ENCODE data around the gene UBE2Z.
A peak's percentile ranks its signal among the peaks of the same experiment; 100 is the strongest.
"Not testable (repeated sequence)": the region's sequence is repeated elsewhere in the genome, so short reads cannot be mapped to it uniquely, and the experiment has no call there.

The UBE2Z gene

DNA sequence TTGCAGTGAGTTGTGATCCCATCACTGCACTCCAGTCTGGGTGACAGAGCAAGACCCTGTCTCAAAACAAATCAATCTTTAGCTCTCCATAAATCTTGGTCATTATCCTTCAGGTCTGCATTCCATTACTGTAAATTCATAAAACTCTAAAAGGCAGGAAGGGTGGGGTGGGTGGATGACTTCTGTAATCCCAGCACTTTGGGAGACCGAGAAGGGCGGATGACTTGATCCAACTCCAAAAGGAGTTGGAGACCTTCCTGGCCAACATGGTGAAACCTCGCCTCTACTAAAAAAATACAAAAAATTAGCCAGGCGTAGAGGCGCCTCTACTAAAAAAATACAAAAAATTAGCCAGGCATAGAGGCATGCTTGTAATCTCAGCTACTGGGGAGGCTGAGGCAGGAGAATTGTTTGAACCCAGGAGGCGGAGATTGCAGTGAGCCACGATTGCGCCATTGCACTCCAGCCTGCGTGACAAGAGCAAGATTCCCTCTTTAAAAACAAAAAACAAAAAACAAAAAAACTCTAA is 2.2 kb upstream of the UBE2Z start:
- DNase-seq: no peak

DNA sequence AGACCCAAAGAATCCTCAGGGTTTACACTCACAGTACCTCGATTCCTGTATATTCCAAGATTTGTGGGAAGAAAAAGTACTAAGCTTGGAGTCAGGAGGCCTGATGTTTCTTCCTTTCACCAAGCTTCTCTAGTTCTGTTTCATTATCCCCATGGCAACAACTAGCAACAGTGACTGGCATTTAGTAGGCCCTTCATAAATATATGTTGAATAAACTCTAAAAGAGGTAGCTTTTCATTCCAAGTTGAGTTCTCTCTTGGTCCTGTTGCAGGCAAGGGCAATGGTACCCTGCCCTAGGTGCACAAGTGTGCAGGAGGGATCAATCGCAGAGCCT is 527 bp upstream of the UBE2Z start:
- peak; percentile 42 for DNase-seq

DNA sequence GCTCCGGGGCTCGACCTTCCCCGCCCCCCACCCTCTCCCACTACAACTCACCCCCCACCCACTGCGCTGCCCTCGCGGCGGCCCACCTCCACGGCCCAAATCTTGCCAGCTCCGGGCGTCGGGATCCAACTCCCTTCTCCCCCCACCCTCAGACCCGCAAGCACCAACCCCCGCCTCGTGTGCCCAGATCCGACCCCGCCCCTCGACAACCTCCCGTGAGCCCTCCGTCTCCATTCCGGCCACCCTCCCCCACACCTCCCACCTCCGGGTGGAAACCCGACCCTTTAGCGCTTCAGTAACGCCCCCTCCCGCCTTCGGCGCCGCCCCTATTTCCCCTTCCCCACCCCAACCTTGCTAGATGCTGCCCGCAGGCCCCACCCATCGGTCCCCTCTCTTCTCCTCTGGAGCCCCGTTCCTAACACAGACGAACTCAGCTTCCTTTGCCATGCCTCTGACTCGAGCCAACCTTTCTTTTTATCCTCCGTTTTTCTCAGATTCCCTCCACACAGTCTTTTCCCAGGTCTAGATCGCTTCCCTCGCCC is 717 bp downstream of the UBE2Z start:
- DNase-seq: peak; percentile 91

DNA sequence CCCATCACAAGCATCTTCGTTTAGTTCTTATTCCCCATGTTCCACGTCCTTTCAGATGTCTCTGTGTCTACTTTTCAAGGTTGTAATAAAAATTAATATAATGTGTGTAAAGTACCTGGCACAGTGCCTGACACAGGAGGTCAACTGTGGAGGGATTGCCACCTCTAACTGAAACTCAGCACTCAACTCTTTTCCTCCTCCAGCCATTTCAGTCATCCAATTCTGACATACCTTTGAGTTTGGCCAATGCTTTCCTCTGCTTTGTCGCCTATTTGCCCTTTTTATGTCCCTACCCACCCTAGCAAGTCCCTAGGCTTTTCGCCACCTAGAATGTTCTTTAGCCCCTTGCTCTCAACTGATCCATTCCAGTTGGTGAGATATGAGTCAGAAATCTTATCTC is 1.6 kb downstream of the UBE2Z start:
- DNase-seq: no peak

- no peak for DNase-seq
These were observed 2.2 kb downstream of the UBE2Z start for GRCh38 chr17:48910370-48910769.

- DNase-seq: no peak
These were observed 4.3 kb downstream of the UBE2Z start for GRCh38 chr17:48912476-48912875.

DNA sequence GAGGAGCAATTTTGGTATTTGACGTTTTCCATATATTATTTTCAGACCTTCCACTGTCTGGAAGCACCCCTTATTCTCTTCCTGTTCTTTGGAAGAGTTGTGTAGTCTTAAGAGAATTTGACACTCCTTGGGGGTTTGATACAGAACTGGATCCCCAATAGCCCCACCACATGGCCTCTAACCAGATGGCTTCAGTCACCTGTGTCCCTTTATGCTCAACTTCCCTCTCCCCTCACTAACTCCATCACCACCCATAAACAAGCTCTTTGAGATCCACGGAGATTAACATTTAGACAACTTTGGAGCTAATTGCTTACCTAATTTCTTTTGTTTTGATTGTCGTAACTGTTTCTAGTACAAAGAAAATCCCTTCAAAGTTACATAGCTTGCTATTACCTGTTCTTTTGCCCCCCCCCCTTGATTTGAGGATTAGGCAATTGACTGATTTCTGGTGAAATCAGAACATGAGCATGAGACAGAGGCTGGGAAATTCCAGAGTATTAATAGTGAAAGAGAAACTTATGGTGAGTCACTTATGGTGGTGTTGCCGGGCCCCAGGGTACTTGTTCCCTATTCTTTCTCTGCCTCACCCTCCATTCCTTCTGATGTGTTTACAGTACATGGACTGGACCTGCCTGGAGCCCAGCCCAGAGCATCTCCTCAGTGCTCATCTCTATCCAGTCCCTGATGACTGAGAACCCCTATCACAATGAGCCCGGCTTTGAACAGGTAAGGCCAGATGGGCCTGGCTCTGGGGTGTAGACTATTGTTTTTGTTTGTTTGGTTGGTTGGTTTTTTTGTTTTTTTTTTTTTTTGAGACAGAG is 7.5 kb downstream of the UBE2Z start:
- DNase-seq: peak; percentile 61

GRCh38 chr17:48925251-48925990 is 17.2 kb downstream of the UBE2Z start:
- DNase-seq: no peak

GRCh38 chr17:48925991-48926342 is 17.8 kb downstream of the UBE2Z start:
- no peak for DNase-seq

- DNase-seq: no peak
These were observed 20.0 kb downstream of the UBE2Z start for GRCh38 chr17:48927978-48928745.

DNA sequence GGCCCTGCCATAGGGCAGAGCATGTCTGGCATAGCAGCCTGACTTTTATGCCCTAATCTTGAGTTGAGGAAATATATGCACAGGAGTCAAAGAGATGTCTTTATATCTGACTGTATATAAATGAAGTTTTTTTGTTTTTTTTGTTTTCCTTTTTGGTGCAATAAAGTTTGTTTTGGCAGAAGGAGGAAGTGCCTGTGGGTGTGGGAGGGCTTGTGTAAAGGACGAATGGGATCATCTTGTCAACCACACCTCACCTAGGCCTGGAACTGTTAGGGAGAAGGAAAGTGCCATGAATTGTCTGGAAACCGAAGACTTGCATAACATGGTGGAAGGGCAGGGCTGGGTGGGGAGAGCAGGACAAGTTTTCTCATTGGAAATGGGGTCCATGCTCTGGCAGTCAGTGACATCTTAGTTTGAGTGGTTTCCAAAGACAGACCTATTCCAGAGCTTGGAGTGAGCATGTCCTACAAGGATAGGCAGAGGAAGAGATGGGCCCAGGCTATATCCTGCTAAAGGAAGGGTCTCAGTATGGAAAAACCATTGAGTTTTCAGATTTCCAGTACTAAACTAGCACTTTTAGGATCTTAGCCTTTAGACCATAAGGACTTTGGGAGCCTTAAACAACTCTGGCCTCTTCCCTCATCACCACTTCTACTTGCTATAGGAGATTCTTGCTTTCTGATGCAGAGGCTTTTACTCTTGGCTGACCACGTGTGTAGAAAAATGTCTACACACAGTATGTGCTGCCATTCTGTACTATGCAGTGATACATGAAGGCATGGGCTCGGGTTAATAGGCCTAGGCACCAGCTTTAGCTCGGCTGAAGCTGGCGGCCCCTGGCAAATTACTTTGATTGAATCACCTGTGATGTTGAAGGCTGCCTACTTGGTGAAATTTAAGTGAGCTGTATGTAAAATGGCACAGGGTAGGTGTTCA is 20.9 kb downstream of the UBE2Z start:
- DNase-seq: no peak

- DNase-seq: no peak
These were observed 21.6 kb downstream of the UBE2Z start for GRCh38 chr17:48929812-48930165.

DNA sequence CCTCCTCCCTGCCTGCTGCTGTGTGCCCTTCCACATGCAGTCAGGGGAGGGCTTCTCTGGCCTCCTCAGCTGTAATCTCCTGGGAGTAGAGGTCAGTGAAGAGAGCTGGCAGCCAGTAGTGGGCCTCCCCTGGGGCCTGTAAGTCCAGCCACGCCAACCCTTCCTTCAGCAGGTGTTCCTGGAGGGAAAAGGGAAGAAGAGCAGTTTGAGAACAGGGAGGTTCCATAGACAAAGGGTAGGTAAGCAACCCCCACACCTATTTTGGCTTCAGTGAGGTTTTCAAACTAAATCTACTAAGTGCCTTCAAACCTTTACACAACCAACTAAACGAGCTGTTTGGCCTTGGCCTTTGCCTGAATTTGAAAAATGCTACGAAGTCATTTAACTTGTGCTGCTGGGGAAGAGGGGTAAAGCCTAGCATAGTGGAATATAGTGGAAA is 22.2 kb downstream of the UBE2Z start:
- DNase-seq: no peak

GRCh38 chr17:48933035-48933434 is 24.8 kb downstream of the UBE2Z start:
- no peak for DNase-seq

DNA sequence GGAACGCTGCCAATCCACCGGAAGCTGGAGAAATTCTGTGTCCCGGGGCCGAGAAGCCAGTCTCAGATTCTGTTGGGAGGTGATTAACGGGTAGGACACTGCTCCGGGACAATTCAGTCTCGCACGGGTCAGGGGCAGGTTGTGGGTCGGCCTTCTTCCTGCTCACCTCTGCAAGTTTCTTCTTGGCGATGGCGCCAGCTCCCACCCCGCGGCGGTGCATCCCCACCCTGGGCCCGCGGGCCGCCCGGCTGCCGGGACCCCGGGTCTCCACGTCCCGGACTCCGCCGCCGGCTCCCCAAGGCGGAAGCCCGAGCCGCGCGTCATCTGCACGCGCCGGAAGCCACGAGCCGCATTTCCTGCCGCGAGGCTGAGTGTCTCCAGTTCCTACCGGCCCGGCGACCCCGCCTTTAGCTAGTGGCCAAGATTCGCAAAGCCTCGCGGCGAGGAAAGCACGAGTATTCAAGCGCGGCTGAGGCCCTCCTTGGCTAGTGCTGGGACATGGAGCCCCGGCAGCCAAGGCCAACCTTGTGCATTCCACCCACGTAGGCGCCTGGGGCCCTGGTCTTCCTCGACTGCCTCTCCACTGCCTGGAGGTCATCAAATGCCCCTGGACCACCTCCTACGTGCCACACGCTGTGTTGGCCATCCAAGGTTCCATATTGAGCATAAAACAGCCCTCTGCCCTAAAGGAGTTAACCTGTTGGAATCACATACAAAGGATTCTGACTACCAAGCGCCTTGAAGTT is 36.5 kb downstream of the UBE2Z start, which contains the start of gene SNF8:
Gene SNF8, minus strand, starts transcription at position 328 of the 746 bp plus-strand sequence. Its CDS starts 108 bp downstream, at position 220.
- DNase-seq: peak; percentile 91

GRCh38 chr17:48945261-48945651 is 37.0 kb downstream of the UBE2Z start:
- DNase-seq: not testable (repeated sequence)

- DNase-seq: no peak
These were observed 43.4 kb downstream of the UBE2Z start for GRCh38 chr17:48951572-48951971.

- no peak for DNase-seq
These were observed 44.7 kb downstream of the UBE2Z start for GRCh38 chr17:48952904-48953303.

- DNase-seq: peak; percentile 4
These were observed 46.1 kb downstream of the UBE2Z start for GRCh38 chr17:48954300-48954755.

DNA sequence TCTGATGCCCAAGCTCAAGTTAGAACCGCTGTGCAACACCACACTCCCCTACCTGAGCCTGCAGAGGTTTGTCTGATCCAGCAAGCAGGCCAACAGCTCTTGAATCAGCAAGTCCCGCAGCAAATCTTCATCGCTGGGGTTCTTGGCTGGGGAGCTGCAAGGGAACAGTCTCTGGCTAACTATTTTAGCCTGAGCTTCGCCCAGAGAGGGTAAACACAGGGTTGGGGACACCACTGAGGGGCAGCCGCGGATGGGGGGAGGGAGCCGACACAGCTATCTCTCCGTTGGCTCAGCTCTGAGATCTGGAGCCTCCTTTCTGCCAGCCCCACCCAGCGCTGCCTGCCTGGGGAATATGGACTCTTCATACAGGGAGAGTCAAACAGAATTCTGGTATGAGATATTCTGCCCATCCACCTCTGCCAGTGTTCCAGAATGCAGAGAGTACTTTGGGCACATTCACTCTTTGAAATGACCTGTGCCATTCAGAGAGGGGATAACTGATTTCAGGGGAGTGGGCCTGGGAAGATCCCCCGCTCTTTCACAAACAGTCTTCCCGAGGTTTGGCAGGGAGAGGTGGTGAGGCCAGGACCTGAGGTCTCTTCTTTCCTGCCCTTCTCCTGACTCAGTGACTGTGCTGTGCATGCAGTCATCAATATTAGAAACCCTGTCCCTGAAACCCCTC is 52.8 kb downstream of the UBE2Z start:
- DNase-seq: no peak

All from CD4-positive, alpha-beta T cell treated with Interleukin-21 for 1 hour (primary cell).